ENCODE measurements around the gene ARHGDIG.

DNA sequence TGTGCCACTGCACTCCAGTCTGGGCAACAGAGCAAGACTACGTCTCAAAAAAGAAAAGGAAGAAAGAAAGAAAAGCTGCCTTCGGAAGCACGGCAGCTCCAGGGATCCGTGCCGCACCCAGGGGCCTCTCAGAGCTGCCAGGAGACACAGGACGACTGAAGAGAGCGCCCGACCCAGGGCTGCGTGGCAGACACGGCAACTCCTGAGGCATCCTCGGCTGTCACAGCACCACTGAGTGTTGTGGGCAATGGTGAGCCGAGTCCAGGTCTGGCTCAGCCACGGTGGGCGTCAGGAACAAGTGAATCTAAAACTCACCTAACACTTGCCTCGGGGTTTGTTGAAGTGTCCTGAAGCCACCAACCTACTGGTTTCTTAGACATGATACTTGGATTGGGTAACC is 31.3 kb downstream of the ARHGDIG start:
- TF ChIP-seq, protein P1, sequence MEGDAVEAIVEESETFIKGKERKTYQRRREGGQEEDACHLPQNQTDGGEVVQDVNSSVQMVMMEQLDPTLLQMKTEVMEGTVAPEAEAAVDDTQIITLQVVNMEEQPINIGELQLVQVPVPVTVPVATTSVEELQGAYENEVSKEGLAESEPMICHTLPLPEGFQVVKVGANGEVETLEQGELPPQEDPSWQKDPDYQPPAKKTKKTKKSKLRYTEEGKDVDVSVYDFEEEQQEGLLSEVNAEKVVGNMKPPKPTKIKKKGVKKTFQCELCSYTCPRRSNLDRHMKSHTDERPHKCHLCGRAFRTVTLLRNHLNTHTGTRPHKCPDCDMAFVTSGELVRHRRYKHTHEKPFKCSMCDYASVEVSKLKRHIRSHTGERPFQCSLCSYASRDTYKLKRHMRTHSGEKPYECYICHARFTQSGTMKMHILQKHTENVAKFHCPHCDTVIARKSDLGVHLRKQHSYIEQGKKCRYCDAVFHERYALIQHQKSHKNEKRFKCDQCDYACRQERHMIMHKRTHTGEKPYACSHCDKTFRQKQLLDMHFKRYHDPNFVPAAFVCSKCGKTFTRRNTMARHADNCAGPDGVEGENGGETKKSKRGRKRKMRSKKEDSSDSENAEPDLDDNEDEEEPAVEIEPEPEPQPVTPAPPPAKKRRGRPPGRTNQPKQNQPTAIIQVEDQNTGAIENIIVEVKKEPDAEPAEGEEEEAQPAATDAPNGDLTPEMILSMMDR (conservative IDR thresholded peaks at IDR 0.05; ENCODE audit: low read depth, low read length), result no peak
- TF ChIP-seq EZH2 (IDR thresholded peaks at IDR 0.05; ENCODE audit: borderline replicate concordance, low read depth, low read length, poor library complexity, severe bottlenecking), result no peak

Data from A673 (cell line).